ENCODE results near the gene ADGRF3. TPM values are rescaled to one million over a fixed set of nuclear protein-coding genes. Genes with fewer than 3 reads are reported as not detected.

Gene ADGRF3
- total RNA-seq, 1 experiment from 2014 or later, result not detected

DNA sequence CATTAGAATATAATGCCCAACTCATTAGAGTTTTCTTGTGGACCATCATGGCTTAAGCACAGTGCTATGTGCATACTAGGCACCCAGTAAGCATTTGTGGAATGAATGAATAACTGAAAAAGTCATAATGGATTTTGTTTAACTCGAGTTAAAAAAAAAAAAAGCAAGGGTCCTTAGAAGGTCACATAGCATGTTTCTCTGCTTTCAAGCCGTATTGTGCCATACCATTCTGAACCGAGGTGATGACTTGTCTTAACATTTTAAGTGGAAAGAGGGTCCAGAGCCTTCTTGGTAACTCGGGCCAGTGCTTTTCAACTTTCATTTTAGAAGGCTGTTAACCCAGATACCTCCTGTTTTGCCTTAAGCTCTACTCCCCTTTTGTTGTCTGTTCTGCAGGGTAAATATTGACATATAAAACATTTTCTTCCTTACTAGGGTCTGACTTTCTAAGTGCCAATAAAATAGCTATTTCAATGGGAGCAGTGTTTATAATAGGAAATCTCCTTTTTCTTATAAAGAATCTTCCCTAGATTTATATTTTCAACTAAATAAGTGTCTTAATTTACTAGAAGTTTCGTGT, 787 bp upstream of the ADGRF3 start:
- intact Hi-C loops (cut with micrococcal nuclease), result no loop called here
- Histone ChIP-seq H4K20me1 (ENCODE audit: insufficient read depth) (peaks cover 5% of the 10 kb centered on the region; the same call in 1 of the 2 replicates), H3K36me3 (ENCODE audit: control insufficient read depth in 1 of 2, insufficient read depth in 2 of 2, low read length in 2 of 2) (no peaks in the 10 kb centered on the region), H3K27me3 (ENCODE audit: insufficient read depth, low read length) (no peaks in the 10 kb centered on the region), H3K9me2 (ENCODE audit: insufficient read depth) (no peaks in the 10 kb centered on the region), H3K4me1 (ENCODE audit: control insufficient read depth in 1 of 2, insufficient read depth in 2 of 2, low read length in 2 of 2) (peaks cover 9 to 41% of the 10 kb centered on the region in 2 experiments), H3K27ac (ENCODE audit: low read depth, low read length) (no peak overlapping the region), H3K9me3 (ENCODE audit: control insufficient read depth in 1 of 2, insufficient read depth in 1 of 2, low read depth in 1 of 2, low read length in 2 of 2) (no peaks in the 10 kb centered on the region), H3K4me3 (replicated peaks in 1 of 2; ENCODE audit: low read depth in 1 of 2, low read length in 2 of 2) (peak overlapping the region; percentile 82 to 86), H2AFZ (ENCODE audit: low read depth, low read length, poor library complexity, severe bottlenecking) (no peak overlapping the region), H3K9ac (ENCODE audit: low read length) (peak overlapping the region; percentile 92), H3K79me2 (ENCODE audit: insufficient read depth, low read length) (peaks cover 82% of the 10 kb centered on the region), H3K4me2 (ENCODE audit: low read length) (peak overlapping the region; percentile 79)
- DNase-seq (ENCODE audit: low read depth, low spot score) (no peak), ATAC-seq (no peak)
- RAD21 ChIA-PET (ENCODE audit: low non-redundant PET in 1 of 2, low total read pairs in 2 of 2, uncharacterized antibody in 2 of 2, unreplicated experiment in 2 of 2), result no interaction called here
- TF ChIP-seq ELF1 (IDR thresholded peaks at IDR 0.05; ENCODE audit: borderline replicate concordance, low read depth) (no peak), CEBPB (IDR thresholded peaks at IDR 0.05; ENCODE audit: low read depth) (no peak), SIN3A (IDR thresholded peaks at IDR 0.05; ENCODE audit: low read depth) (no peak), ZFX (IDR thresholded peaks at IDR 0.05) (no peak), ZNF274 (IDR thresholded peaks at IDR 0.05; ENCODE audit: low read depth, low read length) (no peak), FOSL1 (IDR thresholded peaks at IDR 0.05; ENCODE audit: low read depth) (no peak), CBX3 (IDR thresholded peaks at IDR 0.05; ENCODE audit: low read depth) (no peak), EGR1 (IDR thresholded peaks at IDR 0.05; ENCODE audit: low read depth) (no peak), JUND (IDR thresholded peaks at IDR 0.05) (no peak), YY1 (IDR thresholded peaks at IDR 0.05; ENCODE audit: extremely low read depth, insufficient replicate concordance, low read depth, low read length) (no peak), POLR2AphosphoS5 (IDR thresholded peaks at IDR 0.05; ENCODE audit: low read depth, low read length) (no peak), TCF7L2 (IDR thresholded peaks at IDR 0.05; ENCODE audit: borderline replicate concordance, extremely low read depth, insufficient read depth, insufficient read length) (no peak), SRF (IDR thresholded peaks at IDR 0.05; ENCODE audit: low read depth) (no peak), EZH2 (IDR thresholded peaks at IDR 0.05) (no peak), EZH2phosphoT487 (IDR thresholded peaks at IDR 0.05; ENCODE audit: borderline replicate concordance) (no peak)
- TF ChIP-seq, protein P1, sequence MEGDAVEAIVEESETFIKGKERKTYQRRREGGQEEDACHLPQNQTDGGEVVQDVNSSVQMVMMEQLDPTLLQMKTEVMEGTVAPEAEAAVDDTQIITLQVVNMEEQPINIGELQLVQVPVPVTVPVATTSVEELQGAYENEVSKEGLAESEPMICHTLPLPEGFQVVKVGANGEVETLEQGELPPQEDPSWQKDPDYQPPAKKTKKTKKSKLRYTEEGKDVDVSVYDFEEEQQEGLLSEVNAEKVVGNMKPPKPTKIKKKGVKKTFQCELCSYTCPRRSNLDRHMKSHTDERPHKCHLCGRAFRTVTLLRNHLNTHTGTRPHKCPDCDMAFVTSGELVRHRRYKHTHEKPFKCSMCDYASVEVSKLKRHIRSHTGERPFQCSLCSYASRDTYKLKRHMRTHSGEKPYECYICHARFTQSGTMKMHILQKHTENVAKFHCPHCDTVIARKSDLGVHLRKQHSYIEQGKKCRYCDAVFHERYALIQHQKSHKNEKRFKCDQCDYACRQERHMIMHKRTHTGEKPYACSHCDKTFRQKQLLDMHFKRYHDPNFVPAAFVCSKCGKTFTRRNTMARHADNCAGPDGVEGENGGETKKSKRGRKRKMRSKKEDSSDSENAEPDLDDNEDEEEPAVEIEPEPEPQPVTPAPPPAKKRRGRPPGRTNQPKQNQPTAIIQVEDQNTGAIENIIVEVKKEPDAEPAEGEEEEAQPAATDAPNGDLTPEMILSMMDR (IDR thresholded peaks at IDR 0.05 in 2 of 3, conservative IDR thresholded peaks at IDR 0.05 in 1 of 3; ENCODE audit: borderline replicate concordance in 1 of 3, insufficient read depth in 1 of 3, low read depth in 2 of 3, low read length in 2 of 3), result no peak
- TF ChIP-seq, protein P2, sequence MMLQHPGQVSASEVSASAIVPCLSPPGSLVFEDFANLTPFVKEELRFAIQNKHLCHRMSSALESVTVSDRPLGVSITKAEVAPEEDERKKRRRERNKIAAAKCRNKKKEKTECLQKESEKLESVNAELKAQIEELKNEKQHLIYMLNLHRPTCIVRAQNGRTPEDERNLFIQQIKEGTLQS (IDR thresholded peaks at IDR 0.05), result no peak
- TF ChIP-seq, protein P3, sequence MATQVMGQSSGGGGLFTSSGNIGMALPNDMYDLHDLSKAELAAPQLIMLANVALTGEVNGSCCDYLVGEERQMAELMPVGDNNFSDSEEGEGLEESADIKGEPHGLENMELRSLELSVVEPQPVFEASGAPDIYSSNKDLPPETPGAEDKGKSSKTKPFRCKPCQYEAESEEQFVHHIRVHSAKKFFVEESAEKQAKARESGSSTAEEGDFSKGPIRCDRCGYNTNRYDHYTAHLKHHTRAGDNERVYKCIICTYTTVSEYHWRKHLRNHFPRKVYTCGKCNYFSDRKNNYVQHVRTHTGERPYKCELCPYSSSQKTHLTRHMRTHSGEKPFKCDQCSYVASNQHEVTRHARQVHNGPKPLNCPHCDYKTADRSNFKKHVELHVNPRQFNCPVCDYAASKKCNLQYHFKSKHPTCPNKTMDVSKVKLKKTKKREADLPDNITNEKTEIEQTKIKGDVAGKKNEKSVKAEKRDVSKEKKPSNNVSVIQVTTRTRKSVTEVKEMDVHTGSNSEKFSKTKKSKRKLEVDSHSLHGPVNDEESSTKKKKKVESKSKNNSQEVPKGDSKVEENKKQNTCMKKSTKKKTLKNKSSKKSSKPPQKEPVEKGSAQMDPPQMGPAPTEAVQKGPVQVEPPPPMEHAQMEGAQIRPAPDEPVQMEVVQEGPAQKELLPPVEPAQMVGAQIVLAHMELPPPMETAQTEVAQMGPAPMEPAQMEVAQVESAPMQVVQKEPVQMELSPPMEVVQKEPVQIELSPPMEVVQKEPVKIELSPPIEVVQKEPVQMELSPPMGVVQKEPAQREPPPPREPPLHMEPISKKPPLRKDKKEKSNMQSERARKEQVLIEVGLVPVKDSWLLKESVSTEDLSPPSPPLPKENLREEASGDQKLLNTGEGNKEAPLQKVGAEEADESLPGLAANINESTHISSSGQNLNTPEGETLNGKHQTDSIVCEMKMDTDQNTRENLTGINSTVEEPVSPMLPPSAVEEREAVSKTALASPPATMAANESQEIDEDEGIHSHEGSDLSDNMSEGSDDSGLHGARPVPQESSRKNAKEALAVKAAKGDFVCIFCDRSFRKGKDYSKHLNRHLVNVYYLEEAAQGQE (IDR thresholded peaks at IDR 0.05; ENCODE audit: low read depth), result no peak
- TF ChIP-seq, protein P4, sequence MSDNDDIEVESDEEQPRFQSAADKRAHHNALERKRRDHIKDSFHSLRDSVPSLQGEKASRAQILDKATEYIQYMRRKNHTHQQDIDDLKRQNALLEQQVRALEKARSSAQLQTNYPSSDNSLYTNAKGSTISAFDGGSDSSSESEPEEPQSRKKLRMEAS (IDR thresholded peaks at IDR 0.05), result no peak
- no TSS peak for BruUV-seq (replicated peaks)
- POLR2A ChIA-PET, result interaction anchor here (3.0 kb wide), 1 partner anchor 8 kb away, joined by 30 read pairs; no protein-coding TSS in a partner anchor
- CTCF ChIA-PET, result no interaction called here
